ENCODE measurements around the gene SOD2. TPM values are rescaled to one million over a fixed set of nuclear protein-coding genes. Genes with fewer than 3 reads are reported as not detected.

Gene SOD2
- total and polyA plus RNA-seq, 9 of the 15 experiments (the other 6 are each of a cell fraction or from before 2014, with no cell fraction given): 39.8 to 140 (median 95.8) TPM

GRCh38 chr6:159726255-159726917 is 33.3 kb upstream of the SOD2 start (continued):
- TF ChIP-seq MGA (IDR thresholded peaks at IDR 0.05) (no peak), MAFG (tag; conservative IDR thresholded peaks at IDR 0.05) (no peak), SAP30 (IDR thresholded peaks at IDR 0.05; ENCODE audit: borderline replicate concordance, insufficient read depth, low read depth, low read length, poor library complexity, severe bottlenecking) (peak; percentile 80), CCAR2 (IDR thresholded peaks at IDR 0.05; ENCODE audit: low read depth, low read length) (no peak), ZNF121 (CRISPR knock-in tag; conservative IDR thresholded peaks at IDR 0.05) (no peak), TBL1XR1 (IDR thresholded peaks at IDR 0.05; ENCODE audit: low read length in 2 of 2) (0 out of 4 replicates have a peak, but pooled peaks of 1 of the 2 experiments have one; percentile 59), ZNF24 (IDR thresholded peaks at IDR 0.05) (no peak), ELK3 (CRISPR knock-in tag; IDR thresholded peaks at IDR 0.05) (peak; percentile 5; the same call in 1 of the 2 replicates)
